ENCODE data around the gene GPC3.

GPC3 gene

DNA sequence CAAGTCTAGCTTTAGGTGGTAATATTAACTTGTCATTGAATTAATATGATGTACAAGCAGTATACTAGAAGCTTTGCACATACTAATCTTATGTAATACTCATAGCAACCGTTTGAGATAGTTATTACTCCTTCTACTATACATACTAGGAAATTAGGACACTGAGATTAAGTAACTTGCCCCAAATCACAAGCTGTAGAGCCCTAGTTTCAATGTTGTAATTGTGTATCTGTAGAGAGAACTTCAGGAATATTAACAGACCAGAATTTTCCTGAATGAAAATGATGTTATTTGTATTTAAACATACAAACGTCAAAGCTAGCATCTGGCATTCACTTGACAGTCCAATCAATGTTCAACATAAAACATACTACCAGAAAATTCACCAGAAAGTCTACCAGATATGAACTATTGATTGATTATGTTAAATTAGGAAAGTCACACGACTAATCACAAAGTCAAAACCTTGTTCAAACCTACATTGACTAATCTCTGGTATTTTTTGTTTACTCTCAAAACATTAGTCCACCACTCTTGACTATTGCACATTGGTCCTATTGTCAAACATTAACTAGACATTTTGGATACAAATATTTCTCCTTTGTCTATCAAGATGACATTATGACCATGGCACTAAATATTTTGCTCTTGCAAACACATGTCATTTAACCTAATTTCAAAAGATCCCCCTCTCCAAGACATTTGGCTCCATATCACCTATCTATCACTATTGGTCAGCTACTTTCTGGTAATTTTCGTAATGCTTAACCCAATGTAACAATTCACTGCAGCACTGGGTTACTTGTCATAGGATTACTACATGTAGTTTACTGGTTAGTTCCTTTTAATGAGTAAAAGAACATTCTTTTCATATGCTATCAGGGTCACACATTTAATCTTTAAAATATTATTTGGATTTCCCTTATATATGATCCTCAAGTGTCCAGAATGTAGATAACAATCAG is 100.7 kb downstream of the GPC3 start:
- DNase-seq (ENCODE audit: low spot score) = no peak

- no peak for DNase-seq (ENCODE audit: low spot score)
Observed at GRCh38 chrX:133881893-133882292, 103.5 kb downstream of the GPC3 start.

DNA sequence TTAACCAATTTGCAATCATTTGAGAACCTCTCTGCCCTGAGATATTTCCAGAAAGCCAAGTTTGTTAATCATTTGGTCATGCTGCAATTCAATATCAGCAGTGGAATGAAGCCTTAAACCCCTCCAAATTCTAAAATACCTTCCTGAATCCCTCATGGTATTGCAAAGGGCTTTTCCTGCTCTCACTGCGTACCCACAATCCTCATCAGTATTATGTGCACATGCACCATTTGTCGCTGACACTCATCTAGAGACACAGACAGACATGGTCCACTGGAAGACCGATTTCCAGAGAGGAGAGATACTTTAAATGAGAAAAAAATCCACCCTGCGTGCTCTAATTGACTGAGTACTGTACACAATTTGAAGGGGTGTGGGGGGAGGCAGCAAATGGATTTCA is 104.4 kb downstream of the GPC3 start:
- no peak for DNase-seq (ENCODE audit: low spot score)

- no peak for DNase-seq (ENCODE audit: low spot score)
Observed at GRCh38 chrX:133880032-133880443, 105.4 kb downstream of the GPC3 start.

DNA sequence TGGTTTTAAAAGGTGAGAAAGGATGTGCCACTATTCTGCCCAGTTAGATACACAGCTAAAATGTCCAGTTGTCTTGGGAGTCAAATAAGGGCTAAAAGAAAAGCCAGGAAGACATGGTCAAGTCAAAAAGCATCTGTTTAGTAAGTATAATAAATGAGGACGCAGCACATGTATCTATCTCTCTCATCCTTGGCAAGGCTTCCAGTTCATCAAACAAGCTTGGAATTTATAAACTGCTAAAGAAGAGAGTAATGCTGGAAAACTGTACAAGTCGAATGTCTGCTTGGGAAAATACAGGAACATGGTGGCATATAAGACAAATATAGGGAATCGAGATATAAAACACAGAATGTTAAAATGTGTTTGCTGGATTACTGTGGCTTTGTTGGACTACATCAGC is 106.7 kb downstream of the GPC3 start:
- DNase-seq (ENCODE audit: low spot score) = no peak

DNA sequence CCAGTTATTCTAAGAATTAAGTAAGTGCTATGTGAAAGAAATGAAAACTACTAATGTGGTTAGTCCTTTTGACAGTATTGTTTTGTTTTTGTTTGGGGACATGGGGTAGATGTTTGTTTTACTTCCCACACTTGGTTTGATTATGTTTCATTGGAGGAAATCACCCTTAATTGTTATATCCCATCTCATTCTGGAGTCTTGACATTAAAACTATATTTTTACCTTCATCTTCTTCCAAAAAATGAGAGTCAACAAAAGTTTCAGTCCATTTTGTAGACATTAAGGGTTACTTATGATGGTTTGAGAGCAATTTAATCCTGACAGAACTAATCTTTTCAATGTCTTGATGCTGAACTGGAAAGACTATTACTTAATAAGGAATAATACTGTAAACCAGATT is 108.7 kb downstream of the GPC3 start:
- DNase-seq (ENCODE audit: low spot score) = no peak

DNA sequence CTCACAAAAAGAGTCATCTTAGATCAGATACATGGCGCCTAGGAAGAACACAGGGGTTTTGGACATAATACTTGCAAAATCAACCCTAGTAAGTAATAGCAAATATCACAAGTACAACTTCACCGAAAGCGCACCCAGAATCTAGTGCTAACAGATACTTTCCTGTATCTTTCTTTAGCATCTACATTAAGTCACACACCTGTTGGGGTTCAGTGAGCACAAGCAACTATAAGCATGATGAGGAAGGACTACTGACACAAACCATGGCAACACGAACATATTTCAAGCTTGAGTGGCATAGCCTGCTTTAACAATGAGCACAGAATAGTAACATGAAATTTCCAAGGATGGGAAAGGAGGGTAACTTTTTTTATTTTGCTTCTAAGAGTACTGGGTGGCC is 116.1 kb downstream of the GPC3 start:
- no peak for DNase-seq (ENCODE audit: low spot score)

DNA sequence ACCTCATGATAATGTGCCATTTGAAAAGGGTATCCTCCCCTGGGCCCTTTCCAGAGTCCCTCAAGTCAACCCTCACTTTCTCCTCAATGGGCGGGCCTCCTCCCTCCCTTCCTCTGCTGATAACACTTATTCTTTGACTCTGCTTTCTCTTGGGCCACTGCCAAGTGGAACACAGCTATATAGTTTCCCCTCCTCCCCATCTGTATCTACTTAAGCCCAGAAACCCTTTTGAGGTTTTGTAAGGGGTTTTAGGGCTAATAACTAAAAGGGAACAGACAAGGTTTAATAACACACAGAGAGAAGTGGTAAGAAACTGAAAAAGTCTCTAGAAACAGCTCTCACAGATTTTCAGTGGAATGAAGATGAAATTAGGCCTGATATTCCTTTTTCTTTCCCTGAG is 116.7 kb downstream of the GPC3 start:
- no peak for DNase-seq (ENCODE audit: low spot score)

DNA sequence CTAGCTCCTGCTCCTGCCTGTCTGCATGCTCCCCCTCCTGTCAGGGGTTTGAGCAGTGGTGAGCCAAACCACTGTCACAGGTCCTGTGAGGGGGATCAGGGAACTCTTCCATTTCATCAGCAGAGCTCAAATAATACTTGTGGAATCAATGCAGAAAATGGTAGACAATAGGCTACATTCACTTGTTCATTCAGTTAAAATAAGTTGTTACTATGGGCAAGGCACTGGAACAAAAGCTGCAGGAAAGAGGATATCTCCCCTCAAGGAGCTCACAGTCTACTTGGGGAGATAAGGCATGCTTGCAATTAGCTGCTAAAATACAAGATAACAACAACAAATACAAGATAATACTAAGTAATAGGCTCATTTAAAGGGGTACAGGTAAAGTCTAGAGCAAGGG is 117.1 kb downstream of the GPC3 start:
- no peak for DNase-seq (ENCODE audit: low spot score)

- DNase-seq (ENCODE audit: low spot score) = no peak
Observed at GRCh38 chrX:133865761-133866471, 119.5 kb downstream of the GPC3 start.

- DNase-seq (ENCODE audit: low spot score) = no peak
Observed at GRCh38 chrX:133864236-133864635, 121.2 kb downstream of the GPC3 start.

DNA sequence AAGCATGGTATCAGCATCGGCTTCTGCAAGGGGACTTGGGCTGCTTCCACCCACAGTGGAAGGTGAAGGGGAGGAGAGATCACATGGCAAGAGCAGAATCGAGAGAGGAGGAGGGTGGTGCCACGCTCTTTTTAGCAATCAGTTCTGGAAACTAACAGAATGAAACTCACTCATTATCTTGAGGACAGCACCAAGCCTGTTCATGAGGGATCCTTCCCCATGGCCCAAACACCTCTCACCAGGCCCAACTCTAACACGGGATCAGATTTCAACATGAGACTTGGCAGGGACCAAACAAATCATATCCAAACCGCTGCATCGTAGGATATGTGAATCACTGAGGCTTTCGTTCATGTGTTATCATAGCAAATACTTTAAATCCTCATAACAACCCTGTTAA is 125.5 kb downstream of the GPC3 start:
- DNase-seq (ENCODE audit: low spot score) = no peak

DNA sequence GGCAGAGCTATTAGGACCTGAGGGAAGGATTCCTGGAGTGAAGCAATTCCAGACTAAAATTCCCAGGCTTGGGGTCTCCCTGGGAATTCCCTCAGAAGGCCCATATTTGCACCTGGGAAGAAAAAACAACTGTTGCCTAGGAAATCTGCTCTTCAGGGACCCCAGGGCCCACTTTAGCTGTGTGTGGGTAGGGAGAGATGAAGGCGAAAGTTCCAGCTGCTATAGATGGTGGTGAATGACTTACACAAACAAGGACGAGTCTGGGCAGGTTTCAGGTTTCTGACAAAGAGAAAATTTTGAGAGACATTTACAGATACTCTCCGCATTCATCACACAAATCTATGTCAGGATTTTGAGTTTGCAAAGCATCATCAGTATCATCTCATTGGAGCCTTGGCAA is 126.1 kb downstream of the GPC3 start:
- DNase-seq (ENCODE audit: low spot score) = no peak

DNA sequence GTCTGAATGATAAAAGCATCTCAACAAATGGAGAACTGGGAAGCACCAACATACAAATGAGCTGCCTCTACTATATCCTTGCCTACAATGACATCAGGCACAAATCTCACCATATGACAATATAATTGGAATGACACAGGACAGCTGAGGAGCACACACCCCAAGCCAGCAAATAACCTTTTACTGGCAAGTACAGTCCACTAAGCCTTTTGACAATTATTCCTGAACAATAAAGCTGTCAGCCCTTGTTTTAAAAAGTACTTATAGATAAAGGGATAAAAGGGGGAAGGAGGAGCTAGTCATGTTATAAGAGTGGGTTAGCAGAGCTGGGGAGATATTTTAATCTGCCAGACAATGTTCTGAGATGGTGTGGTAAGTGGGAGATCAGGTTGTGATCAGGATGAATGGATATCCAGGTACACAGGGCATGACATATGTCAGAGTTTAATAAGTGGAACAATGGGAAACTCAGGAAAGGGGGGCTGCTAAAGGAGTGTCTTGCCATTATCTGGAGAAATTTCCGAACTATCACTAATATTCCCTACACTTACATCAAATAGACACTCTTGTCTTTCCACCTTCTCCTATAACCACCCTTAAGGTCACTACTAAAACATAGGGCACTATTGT is 127.6 kb downstream of the GPC3 start:
- DNase-seq (ENCODE audit: low spot score) = no peak

- no peak for DNase-seq (ENCODE audit: low spot score)
Observed at GRCh38 chrX:133856819-133857218, 128.6 kb downstream of the GPC3 start.

DNA sequence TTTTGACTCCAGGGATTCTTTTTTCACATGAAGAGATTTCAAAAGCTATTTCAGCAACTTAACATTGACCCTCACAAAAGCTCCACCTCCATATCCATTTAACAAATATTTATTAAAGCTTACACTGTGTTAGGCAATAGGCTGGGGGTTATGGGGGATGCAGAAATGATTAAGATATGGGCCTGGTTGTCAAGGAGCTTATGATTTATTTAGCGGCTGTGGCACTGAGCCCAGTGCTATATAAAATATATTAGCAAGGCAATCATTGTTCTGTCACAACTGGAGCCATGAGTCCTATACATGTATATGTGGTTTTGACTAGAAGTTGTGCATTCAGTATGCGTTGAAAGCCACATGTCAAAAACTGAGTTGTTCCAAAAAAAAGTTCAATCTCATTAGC is 131.1 kb downstream of the GPC3 start:
- DNase-seq (ENCODE audit: low spot score) = no peak

GRCh38 chrX:133852837-133853356 is 132.5 kb downstream of the GPC3 start:
- no peak for DNase-seq (ENCODE audit: low spot score)

DNA sequence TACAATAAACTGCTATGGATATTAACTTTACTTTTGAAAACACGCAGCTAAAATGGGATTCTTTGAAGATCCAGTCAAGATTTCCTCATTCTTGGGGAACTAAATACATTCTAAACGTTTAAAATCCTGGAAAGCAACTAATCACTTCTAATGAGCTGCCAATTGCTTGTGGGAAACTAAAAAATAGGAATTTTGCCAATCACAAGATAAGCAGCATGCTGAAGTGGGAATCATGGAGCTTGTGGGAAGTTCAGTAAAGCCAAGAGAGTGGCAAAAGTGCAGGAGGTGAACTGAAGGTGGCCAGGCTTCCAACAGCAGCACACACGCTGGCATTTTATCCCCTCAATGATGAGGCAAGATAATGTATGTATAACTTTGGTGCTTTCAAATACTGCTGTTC is 133.0 kb downstream of the GPC3 start:
- DNase-seq (ENCODE audit: low spot score) = no peak

- DNase-seq (ENCODE audit: low spot score) = no peak
Observed at GRCh38 chrX:133850399-133850798, 135.0 kb downstream of the GPC3 start.

- DNase-seq (ENCODE audit: low spot score) = no peak
Observed at GRCh38 chrX:133849676-133850075, 135.7 kb downstream of the GPC3 start.

- no peak for DNase-seq (ENCODE audit: low spot score)
Observed at GRCh38 chrX:133847340-133847994, 137.9 kb downstream of the GPC3 start.

GRCh38 chrX:133846311-133846710 is 139.1 kb downstream of the GPC3 start:
- DNase-seq (ENCODE audit: low spot score) = no peak
